ENCODE data around the gene PHB1. TPM values are rescaled to one million over a fixed set of nuclear protein-coding genes. Genes with fewer than 3 reads are reported as not detected.

PHB1 gene
- total RNA-seq, 1 experiment from 2014 or later, result 367 TPM

Other genes starting within 250 kb of the PHB1 start
- gene GNGT2, start 204.3 kb downstream of the PHB1 start, total RNA-seq (2021; ENCODE audit: unreplicated experiment), result not detected
- not detected for gene ABI3, start 204.2 kb downstream of the PHB1 start, total RNA-seq (2021; ENCODE audit: unreplicated experiment)
- gene PHOSPHO1, start 184.1 kb downstream of the PHB1 start, total RNA-seq (2021; ENCODE audit: unreplicated experiment), result 0.54 TPM
- 42.4 TPM for gene ZNF652, start 52.6 kb downstream of the PHB1 start, total RNA-seq (2021; ENCODE audit: unreplicated experiment)
- gene NGFR, start 80.4 kb upstream of the PHB1 start, total RNA-seq (2021; ENCODE audit: unreplicated experiment), result 1.6 TPM
- gene NXPH3, start 161.0 kb upstream of the PHB1 start, total RNA-seq (2021; ENCODE audit: unreplicated experiment), result 0.57 TPM